ENCODE data around the gene SEC14L1.

The SEC14L1 gene

DNA sequence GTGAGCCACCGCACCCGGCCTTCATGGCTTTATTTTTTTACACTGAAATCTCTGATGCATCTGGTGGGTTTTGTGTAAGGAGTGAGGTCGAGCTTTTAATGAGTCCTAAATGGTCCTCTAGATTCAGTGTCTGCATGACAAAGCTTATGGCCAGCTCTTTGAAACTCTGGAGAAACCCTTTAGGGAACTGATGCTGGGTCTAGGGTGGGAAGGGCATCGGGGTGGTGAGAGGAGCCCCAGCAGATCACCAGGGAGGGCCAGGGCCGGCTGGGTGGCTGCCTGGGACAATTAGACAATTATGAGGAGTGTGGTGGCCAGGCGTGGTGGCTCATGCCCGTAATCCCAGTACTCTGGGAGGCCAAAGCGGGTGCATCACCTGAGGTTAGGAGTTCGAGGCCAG is 93.9 kb downstream of the SEC14L1 start:
- DNase-seq (ENCODE audit: low read depth in 2 of 2), result no peak
- no peak overlapping the region for H3K4me3 ChIP-seq (replicated peaks in 1 of 2; ENCODE audit: low read depth in 2 of 2, low read length in 2 of 2)
- TF ChIP-seq, protein P1, sequence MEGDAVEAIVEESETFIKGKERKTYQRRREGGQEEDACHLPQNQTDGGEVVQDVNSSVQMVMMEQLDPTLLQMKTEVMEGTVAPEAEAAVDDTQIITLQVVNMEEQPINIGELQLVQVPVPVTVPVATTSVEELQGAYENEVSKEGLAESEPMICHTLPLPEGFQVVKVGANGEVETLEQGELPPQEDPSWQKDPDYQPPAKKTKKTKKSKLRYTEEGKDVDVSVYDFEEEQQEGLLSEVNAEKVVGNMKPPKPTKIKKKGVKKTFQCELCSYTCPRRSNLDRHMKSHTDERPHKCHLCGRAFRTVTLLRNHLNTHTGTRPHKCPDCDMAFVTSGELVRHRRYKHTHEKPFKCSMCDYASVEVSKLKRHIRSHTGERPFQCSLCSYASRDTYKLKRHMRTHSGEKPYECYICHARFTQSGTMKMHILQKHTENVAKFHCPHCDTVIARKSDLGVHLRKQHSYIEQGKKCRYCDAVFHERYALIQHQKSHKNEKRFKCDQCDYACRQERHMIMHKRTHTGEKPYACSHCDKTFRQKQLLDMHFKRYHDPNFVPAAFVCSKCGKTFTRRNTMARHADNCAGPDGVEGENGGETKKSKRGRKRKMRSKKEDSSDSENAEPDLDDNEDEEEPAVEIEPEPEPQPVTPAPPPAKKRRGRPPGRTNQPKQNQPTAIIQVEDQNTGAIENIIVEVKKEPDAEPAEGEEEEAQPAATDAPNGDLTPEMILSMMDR (IDR thresholded peaks at IDR 0.05; ENCODE audit: low read depth, low read length), result no peak

DNA sequence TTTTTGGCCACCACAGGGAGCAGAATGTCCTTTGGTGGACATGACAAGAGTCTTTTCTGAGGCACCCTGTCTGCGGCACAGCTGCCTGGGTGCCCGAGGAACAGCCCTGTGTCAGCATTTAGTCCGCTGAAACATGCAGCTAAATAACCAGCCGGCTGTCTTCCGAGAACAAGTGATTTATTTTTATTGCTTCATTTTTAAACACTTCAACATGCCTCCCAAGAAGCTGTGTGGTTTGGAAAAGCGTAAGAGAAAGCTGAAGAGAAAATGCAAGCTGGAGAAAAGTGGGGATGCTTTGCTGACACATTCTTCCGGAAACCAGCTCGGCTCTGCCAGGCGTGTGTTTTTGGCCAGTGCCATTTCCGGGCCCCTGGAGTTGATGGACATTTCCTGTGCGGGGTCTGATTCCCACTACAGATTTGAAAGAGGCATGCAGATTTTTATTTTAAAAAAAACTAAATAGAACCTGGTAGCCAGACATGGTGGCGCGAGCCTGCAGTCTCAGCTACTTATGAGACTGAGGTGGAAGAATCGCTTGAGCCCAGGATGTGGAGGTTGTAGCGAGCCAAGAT is 94.7 kb downstream of the SEC14L1 start:
- peak overlapping the region in 1 of 2 donors; percentile 1 for H3K4me3 ChIP-seq (replicated peaks in 1 of 2; ENCODE audit: low read depth in 2 of 2, low read length in 2 of 2)
- DNase-seq (ENCODE audit: low read depth in 2 of 2), result peak; percentile 76 to 94
- TF ChIP-seq, protein P1 (IDR thresholded peaks at IDR 0.05; ENCODE audit: low read depth, low read length), result no peak

DNA sequence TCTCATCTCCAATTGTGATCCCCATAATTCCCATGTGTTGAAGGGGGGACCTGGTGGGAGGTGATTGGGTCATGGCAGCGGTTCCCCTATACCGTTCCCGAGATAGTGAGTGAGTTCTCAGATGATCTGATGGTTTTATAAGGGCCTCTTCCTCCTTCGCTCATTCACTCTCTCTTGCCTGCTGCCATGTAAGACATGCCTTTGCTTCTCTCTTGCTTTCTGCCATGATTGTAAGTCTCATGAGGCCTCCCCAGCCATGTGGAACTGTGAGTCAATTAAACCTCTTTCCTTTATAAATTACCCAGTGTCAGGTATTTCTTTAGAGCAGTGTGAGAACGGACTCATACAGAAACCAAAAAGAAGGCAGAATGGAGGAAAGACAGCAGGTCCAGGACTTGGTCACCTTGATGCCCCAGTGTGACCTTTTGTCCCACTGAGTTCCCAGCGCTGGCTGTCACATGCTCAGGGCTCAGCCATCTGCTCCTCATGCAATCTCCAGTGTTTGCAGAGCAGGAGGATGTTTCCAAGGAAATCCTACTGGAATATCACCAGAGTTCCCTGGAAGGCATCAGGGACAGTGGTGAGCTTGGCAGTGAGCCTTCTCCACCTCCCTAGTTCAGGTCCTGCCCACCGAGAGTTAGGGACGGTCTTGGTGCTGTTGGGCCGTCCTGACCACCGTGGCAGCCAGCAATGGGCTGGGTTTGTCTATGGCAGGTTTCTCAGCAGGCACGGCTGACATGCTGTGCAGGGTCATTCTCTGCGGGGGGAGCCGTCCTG is 96.7 kb downstream of the SEC14L1 start:
- no peak for DNase-seq (ENCODE audit: low read depth in 2 of 2)
- H3K4me3 ChIP-seq (replicated peaks in 1 of 2; ENCODE audit: low read depth in 2 of 2, low read length in 2 of 2), result no peak overlapping the region
- TF ChIP-seq, protein P1 (IDR thresholded peaks at IDR 0.05; ENCODE audit: low read depth, low read length), result no peak

DNA sequence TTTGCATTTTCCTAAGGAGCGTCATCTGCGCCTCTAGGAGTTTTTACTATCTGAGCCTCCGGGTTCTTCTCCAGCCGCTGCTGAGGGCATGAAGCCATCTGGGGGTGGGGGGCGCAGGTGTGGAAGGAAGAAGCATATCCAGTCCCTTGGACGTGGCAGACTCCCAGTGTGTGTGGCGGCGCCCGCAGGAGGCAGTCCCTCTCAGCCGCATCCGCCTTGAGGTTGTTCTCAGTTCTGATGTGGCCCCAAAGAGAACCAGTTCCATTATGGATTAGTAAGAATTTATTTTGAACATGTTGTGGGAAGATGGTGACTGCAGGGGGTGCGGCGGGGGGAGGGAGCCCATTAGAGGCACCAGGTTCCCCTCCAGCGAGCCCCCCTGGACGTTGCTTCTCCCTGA is 100.2 kb downstream of the SEC14L1 start:
- no peak overlapping the region for H3K4me3 ChIP-seq (replicated peaks in 1 of 2; ENCODE audit: low read depth in 2 of 2, low read length in 2 of 2)
- no peak for DNase-seq (ENCODE audit: low read depth in 2 of 2)
- TF ChIP-seq, protein P1 (IDR thresholded peaks at IDR 0.05; ENCODE audit: low read depth, low read length), result no peak

DNA sequence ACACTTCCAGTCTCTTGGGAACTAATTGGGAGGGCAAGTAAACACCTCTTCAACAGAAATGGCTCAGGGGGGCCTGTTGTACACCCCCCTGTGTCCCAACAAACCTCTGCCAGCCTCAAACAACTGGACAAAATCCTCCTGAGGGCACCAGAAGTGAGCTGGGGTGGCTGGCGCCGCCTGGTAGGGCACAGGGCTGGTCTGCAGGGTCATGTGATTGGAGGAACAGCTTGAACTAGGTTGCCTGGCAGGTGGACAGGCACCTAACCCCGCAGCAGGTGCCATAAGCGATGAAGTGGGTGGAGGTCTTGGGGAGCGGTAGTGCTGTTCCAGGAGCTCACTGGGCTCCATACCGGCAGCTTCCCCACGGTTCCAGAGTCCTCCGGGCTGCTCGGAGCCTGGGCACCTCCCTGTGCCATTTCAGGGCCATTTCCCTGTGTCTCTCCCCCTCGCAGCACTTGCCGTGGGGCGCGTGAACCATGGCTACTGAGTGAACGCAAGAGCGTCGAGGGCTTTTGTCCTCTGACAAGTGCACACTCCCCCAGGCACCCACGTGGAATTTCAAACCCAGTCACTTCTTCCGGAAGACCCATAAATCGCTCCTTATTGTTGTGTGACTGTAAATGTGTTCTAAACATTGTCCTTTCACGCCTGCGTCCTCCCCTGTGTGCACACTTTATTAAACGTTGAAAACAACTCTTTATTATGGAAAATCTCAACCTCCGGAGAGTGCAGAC is 101.5 kb downstream of the SEC14L1 start:
- TF ChIP-seq, protein P1 (IDR thresholded peaks at IDR 0.05; ENCODE audit: low read depth, low read length), result no peak
- no peak for DNase-seq (ENCODE audit: low read depth in 2 of 2)
- no peak overlapping the region for H3K4me3 ChIP-seq (replicated peaks in 1 of 2; ENCODE audit: low read depth in 2 of 2, low read length in 2 of 2)

DNA sequence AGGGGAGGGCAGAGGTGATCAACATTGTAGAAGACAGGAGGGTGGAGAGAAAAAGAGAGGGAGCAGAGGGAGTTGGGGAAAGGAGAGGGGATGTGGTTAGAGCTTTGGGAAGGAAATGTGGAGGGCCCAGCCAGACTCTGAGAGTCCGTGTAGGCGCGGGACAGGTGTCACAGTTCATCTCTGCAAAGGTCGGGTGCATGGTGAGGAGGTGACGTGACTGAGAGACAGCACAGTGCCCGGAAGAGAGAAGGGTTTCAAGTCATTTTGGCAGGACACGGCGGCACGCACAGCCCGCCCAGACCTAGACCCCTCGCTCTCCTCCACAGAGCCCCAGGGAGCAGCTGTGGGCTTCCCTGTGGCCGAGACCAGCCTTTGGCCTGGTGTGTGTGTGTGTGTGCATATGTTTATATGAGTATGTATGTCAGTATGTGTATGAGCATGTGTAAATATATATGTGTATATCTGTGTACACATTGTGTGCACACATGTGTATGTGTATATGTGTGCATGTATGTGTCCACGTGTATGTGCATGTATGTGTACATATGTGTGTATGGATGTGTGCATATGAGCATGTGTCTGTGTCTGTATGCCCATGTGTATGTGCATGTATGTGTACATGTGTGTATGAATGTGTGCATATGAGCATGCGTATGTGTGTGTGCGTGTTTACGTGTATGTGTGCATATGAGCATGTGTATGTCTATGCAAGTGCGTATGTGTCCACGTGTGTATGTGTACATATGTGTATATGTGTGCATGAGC is 104.6 kb downstream of the SEC14L1 start:
- H3K4me3 ChIP-seq (replicated peaks in 1 of 2; ENCODE audit: low read depth in 2 of 2, low read length in 2 of 2), result no peak overlapping the region
- TF ChIP-seq, protein P1 (IDR thresholded peaks at IDR 0.05; ENCODE audit: low read depth, low read length), result no peak
- DNase-seq (ENCODE audit: low read depth in 2 of 2), result no peak

Data from cardiac fibroblast (primary cell).